Spleen (tissue), 7 donors: ENCODE measurements around the gene CHST13.

ENCODE experiments used
- CTCF ChIP-seq, 11 experiments: fragments of 200-600 bp in 7 of 11; fragments of 450-650 bp in 4 of 11; sonication (generic) in 4 of 11; IDR thresholded peaks in 8 of 11; conservative IDR thresholded peaks in 3 of 11; 1 replicate in 7 of 11; 2 replicates in 4 of 11; pipeline versions ENCODE4 v1.4.0 to v1.8.0; 2016 to 2021; ENCODE audit warnings: antibody characterized with exemption in 11 of 11, inconsistent platforms in 4 of 11, mild to moderate bottlenecking in 1 of 11
- POLR2A ChIP-seq, 3 donors: fragments of 450-650 bp; IDR thresholded peaks; one replicate each; pipeline ENCODE4 v1.5.1; 2017; ENCODE audit warnings: antibody characterized with exemption in 3 of 3, mild to moderate bottlenecking in 1 of 3
- POLR2AphosphoS5 ChIP-seq, 3 donors: sonication (generic); formaldehyde crosslinking; IDR thresholded peaks; one replicate each; pipeline ENCODE4 v1.5.1; 2017; ENCODE audit warnings: antibody characterized with exemption in 3 of 3
- donor health status: DM: no; HTN: no; CAD: no; lungs with moderate emphysema.
- donor health status: DM: no; HTN: no; CAD: no.
- donor health status: DM: no; HTN: no; CAD: no.

GRCh38 chr3:126521122-126521891 lies 2.6 kb upstream of the CHST13 start:
- TF ChIP-seq CTCF (IDR thresholded peaks at IDR 0.05 in 8 of 11, conservative IDR thresholded peaks at IDR 0.05 in 3 of 11), result no peak
- TF ChIP-seq POLR2AphosphoS5 (IDR thresholded peaks at IDR 0.05), result no peak
- no peak for TF ChIP-seq POLR2A (IDR thresholded peaks at IDR 0.05)
